ENCODE results near the gene PSMA6.

DNA sequence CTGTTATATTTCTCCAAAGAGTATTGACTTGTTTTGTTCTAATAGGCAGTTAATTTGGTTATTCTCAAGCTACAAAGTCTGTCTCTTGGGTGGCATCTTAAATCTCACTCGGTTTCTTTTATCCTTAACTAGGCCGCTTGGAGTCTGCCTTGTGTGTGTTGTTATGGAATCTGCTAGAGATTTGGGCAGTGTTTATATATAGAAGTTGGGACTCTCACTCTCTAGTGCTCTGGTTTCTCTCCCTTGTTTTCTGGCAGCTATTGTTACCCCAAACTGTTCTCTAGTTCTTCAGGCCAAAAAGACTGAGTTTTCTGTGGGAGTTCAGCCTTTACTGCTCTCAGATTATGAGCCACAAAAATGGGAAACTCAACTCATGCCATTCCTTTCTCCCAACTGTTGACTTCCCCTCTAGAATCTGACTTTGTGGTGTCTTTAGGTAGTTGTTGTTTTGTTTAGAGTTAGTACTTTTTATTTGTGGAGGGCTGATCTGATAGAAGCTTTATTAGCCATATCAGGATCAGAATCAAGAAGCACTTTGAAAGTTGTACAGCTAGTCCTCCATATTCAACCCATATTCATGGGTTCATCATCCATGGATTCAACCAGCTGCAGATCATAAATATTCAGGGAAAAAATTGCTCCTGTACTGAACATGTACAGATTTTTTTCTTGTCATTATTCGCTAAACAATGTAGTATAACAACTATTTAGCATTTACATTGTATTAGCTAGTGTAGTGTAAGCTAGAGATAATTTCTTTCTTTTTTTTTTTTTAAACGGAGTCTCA is 11.2 kb downstream of the PSMA6 start:
- no peak for TF ChIP-seq CTCF (IDR thresholded peaks at IDR 0.05)
- no peak for TF ChIP-seq POLR2A (IDR thresholded peaks at IDR 0.05; ENCODE audit: low read depth)
- no peak for TF ChIP-seq EP300 (IDR thresholded peaks at IDR 0.05)

All from esophagus muscularis mucosa (tissue), 4 donors.